ENCODE data around the gene VPREB1.

Gene VPREB1

GRCh38 chr22:22201930-22202343 is 42.6 kb upstream of the VPREB1 start:
- Histone ChIP-seq H3K27ac (replicated peaks) (no peak overlapping the region), H3K4me3 (replicated peaks; ENCODE audit: insufficient read depth, low read length) (no peak overlapping the region), H3K27me3 (ENCODE audit: insufficient read depth, poor library complexity, severe bottlenecking) (no peaks in the 10 kb centered on the region)
- no peak for DNase-seq (ENCODE audit: low read depth in 1 of 2, low spot score in 1 of 2)
- TF ChIP-seq GABPA (IDR thresholded peaks at IDR 0.05; ENCODE audit: low read depth) (no peak), CTCF (IDR thresholded peaks at IDR 0.05; ENCODE audit: insufficient read depth, low read length) (no peak), SPI1 (IDR thresholded peaks at IDR 0.05; ENCODE audit: borderline replicate concordance, low read depth) (peak; percentile 30; the same call in 1 of the 2 replicates), POLR2AphosphoS5 (IDR thresholded peaks at IDR 0.05; ENCODE audit: low read depth) (no peak)

GRCh38 chr22:22203048-22203971 is 41.3 kb upstream of the VPREB1 start:
- H3K27me3 ChIP-seq (ENCODE audit: insufficient read depth, poor library complexity, severe bottlenecking) = no peaks in the 10 kb centered on the region
- DNase-seq (ENCODE audit: low read depth in 1 of 2, low spot score in 1 of 2) = no peak

GRCh38 chr22:22207845-22208564 is 36.6 kb upstream of the VPREB1 start:
- Histone ChIP-seq H3K4me3 (replicated peaks; ENCODE audit: insufficient read depth, low read length) (no peak overlapping the region), H3K27me3 (ENCODE audit: insufficient read depth, poor library complexity, severe bottlenecking) (no peaks in the 10 kb centered on the region), H3K27ac (replicated peaks) (no peak overlapping the region)
- peak; percentile 66 to 89 for DNase-seq (ENCODE audit: low read depth in 1 of 2, low spot score in 1 of 2)
- TF ChIP-seq REST (IDR thresholded peaks at IDR 0.05; ENCODE audit: insufficient replicate concordance, low read depth) = no peak
- peak; percentile 21; the same call in 1 of the 2 replicates for TF ChIP-seq SPI1 (IDR thresholded peaks at IDR 0.05; ENCODE audit: borderline replicate concordance, low read depth)
- peak; percentile 70 for TF ChIP-seq POLR2AphosphoS5 (IDR thresholded peaks at IDR 0.05; ENCODE audit: low read depth)
- peak; percentile 76 for TF ChIP-seq CTCF (IDR thresholded peaks at IDR 0.05; ENCODE audit: insufficient read depth, low read length)
- TF ChIP-seq GABPA (IDR thresholded peaks at IDR 0.05; ENCODE audit: low read depth) = 0 out of 2 replicates have a peak, but pooled peaks have one; percentile 11

More at GRCh38 chr22:22203048-22203971, 41.3 kb upstream of the VPREB1 start:
- Histone ChIP-seq H3K4me3 (replicated peaks; ENCODE audit: insufficient read depth, low read length) (no peak overlapping the region), H3K27ac (replicated peaks) (no peak overlapping the region)
- TF ChIP-seq REST (IDR thresholded peaks at IDR 0.05; ENCODE audit: insufficient replicate concordance, low read depth) (no peak), POLR2AphosphoS5 (IDR thresholded peaks at IDR 0.05; ENCODE audit: low read depth) (no peak), GABPA (IDR thresholded peaks at IDR 0.05; ENCODE audit: low read depth) (no peak), CTCF (IDR thresholded peaks at IDR 0.05; ENCODE audit: insufficient read depth, low read length) (no peak), SPI1 (IDR thresholded peaks at IDR 0.05; ENCODE audit: borderline replicate concordance, low read depth) (no peak)

All from HL-60 (cell line).